ENCODE results near the gene SUSD6.

SUSD6 gene

GRCh38 chr14:69611172-69612013, at the start of gene SUSD6:
TSS of gene SUSD6 (plus strand) at chr14:69611596. CDS start at chr14:69658593, 46,997 bp downstream.
- peak; percentile 95 for DNase-seq

DNA sequence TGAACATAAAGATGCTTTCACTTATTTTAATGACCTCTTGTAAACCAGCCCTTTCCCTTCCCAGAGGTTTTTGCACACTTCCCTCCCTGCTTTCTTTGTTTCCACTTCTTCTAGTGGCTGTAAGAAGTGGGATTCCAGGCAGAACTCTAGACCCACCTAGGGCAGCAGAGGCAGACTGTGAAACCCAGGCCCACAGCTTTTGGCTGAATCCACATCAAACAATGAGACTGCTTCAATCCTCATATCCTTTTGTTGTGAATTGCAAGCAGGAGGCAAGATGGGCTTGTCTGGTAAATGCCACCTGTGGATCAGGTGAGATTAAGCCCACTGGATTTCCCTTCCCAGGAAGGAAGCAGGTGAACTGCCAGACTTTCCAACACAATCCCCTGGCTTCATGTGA, 49.5 kb upstream of the SUSD6 start:
- DNase-seq = no peak

GRCh38 chr14:69567563-69567962, 43.8 kb upstream of the SUSD6 start:
- DNase-seq = no peak

DNA sequence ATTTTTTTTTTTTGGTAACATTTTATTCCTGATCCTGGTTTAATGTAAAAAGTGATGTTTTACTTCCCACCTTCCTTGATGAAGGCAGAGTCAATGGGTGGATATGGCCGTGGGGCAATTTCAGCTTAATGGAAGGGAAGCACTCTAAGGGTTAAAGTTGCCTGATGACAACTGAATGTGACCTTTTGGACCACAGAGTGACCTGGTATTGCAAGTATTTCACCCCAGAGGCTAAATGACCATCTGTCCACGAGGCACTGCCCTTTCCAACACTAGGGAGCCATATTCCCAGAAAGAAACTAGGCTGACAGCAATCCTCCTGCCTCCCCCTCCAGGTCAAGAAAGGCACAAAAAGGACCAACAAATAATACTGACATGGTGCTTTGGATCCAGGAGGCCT, 41.5 kb upstream of the SUSD6 start:
- DNase-seq = no peak

- DNase-seq = no peak
Observed at GRCh38 chr14:69570836-69571330, 40.5 kb upstream of the SUSD6 start.

DNA sequence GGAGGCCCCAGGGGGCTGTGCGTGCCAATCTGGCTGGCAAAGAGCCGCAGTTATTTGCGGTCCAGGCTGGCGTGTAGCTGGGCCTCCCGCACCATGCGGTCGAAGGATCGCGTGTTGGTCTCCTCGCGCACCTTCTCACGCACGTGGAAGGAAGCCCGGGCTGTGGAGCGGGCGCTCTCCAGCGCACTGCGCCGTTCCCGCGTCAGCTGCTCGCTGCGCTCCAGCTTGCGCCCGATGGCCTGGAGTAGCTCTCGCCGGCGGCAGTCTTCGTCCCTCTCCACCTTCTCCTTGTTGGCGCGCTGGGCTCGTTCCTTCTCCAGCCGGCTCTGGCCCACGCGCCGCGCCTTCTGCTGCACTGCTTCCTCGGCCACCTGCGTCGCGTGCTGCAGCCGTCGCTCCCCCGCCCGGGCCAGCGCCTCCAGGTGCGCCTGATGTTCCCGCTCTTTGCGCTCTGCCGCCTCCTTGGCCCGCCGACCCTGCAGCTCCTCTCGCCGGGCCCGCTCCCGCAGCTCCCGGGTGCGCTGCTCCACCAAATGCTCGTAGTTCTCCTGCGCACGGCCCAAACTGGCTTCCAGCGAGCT, 39.9 kb upstream of the SUSD6 start:
- DNase-seq = no peak

- peak; percentile 69 for DNase-seq
Observed at GRCh38 chr14:69572030-69572840, 39.2 kb upstream of the SUSD6 start.

DNA sequence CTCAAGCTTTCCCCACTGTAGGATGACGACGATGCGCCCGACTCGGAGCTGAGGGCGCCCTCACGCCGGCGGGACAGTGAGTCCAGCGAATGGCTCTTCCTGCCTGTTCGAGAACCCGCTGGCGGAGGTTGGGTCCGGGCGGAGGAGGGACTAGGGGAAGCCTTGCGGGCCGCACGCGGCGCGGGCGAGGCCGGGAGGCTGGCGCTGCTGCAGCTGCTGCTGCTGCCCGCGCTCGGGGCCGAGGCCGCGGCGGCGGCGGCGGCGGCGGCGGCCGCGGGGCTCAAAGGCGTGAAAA, 38.6 kb upstream of the SUSD6 start:
- DNase-seq = no peak

- no peak for DNase-seq
Observed at GRCh38 chr14:69573205-69573830, 38.1 kb upstream of the SUSD6 start.

- DNase-seq = no peak
Observed at GRCh38 chr14:69573831-69574262, 37.5 kb upstream of the SUSD6 start.

DNA sequence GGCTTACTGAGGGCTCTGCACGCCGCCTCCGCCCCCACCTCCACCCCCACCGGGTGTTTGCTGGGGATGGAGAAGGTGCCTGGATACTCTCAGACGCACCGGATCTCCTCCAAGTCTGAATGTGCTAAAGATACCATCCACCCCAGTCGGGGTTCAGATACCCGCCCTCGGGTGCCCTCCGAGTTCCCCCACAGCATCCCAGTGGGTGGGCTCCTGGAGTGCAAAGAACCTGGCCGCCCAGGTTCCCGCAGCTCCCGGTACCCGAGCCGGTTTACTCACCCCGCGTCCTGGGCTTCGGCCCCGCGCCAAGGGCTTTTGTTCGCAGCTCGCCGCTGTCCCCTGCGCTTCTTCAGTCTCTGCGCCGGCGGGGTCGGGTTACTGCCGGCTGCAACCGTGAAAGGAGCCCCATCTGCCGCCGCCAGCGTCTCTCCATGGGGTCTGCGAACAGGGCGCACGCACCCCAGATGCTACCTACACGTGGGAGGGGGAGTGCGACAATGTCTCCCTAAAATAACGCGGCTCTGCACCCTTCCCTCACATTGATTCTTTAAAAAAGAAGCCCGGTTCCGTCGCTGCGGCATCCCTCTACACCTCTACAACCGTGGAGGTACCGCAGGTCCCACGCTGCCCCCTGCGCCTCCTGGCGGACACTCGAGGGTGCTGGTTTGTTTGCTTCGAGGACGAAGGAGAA, 37.0 kb upstream of the SUSD6 start, which contains the start of gene CCDC177:
CCDC177 (minus strand) TSS at position 609 of the 691 bp plus-strand sequence. CDS start 1,249 bp downstream, outside the sequence.
- DNase-seq = peak; percentile 80

GRCh38 chr14:69574954-69575295, 36.5 kb upstream of the SUSD6 start:
- DNase-seq = no peak

DNA sequence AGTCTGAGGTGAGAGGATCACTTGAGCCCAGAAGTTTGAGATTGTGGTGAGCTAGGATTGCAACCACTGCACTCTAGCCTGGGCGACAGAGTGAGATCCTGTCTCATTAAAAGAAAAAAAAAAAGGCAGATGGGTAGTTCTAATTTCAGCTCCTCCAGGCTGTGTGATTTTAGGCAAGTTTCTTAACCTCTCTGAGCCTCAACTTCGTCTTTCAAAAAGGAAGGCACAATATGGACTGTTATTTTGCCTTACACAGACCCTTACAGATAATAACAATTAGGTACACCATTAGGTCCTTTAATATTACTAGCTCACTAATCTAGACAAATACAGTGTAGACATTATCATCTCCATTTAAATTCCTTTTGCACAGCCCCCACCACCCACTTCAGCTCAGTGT, 31.9 kb upstream of the SUSD6 start:
- DNase-seq = no peak

DNA sequence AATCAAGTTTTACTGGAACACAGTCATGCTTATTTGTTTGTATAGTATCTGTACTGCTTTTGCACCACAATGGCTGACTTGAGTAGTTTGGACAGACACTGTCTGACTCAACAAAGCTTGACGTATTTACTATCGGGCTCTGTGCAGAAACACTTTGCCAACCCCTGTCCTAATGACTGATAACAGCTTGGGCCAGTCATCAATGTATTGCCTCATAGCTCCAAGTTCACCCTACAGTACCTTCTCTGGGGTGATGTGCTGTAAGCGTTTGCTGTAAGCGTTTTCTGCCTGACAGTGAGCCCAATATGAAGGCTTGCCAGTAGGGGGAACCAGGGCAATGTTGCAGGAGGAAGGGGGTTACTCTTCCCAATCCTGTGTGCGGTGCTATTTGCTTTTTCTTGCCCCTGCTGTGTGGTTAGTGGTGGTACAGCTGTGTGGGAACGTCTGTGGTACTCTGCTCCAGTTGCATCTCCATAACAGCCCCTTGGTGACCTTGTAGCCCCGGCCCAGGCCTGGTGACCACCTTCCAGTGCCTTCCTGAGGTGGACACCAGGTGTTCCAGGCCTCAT, 31.3 kb upstream of the SUSD6 start:
- DNase-seq = peak; percentile 85

DNA sequence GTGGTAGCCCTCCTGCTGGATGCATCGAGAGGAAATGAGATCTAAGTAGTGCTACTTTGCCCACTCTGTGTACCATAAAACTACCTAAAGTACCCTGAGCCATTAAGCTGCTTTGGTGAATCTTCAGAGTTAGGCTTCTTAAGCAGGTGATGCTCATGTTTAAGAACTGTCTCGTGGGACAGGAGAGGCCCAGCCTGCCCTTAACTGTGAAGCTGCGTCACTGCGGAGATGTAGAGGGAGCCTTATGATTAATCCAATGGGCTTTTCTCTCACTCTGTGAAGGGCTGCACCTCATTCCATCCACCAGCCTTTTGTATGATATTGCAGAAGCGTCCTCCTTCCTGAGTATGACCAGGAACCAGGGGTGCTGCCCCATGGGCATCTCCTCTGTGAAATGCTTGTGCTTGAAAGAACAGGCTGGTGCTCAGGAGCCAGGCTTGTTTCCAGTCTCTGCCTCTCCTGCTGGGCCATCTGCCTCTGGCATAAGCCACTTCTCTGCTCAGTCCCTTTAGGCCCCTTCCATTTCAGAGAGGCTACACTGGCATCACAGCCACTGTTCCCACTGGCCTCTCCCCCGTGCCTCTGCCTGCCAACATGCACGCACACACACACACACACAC, 30.0 kb upstream of the SUSD6 start:
- DNase-seq = no peak

GRCh38 chr14:69582212-69582611, 29.2 kb upstream of the SUSD6 start:
- no peak for DNase-seq

- no peak for DNase-seq
Observed at GRCh38 chr14:69582829-69583228, 28.6 kb upstream of the SUSD6 start.

DNA sequence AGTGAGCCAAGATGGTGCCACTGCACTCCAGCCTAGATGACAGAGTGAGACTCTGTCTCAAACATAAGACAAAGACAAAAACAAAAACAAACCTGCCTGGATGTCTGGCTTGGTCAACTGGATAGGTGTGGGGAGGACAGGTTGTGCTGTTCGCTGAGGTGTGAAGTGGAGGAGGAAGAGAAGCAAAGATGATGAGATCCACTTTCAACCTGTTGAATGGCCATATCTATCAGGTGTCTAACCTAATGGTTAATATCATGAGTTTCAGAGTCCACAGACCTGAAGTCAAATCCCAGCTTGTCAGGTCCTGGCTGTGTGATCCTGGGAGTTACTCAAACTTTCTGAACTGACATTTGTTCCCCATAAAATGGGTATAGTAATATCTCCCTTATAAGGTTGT, 27.0 kb upstream of the SUSD6 start:
- DNase-seq = no peak

- DNase-seq = no peak
Observed at GRCh38 chr14:69586404-69586803, 25.0 kb upstream of the SUSD6 start.

GRCh38 chr14:69587389-69587788, 24.0 kb upstream of the SUSD6 start:
- no peak for DNase-seq

DNA sequence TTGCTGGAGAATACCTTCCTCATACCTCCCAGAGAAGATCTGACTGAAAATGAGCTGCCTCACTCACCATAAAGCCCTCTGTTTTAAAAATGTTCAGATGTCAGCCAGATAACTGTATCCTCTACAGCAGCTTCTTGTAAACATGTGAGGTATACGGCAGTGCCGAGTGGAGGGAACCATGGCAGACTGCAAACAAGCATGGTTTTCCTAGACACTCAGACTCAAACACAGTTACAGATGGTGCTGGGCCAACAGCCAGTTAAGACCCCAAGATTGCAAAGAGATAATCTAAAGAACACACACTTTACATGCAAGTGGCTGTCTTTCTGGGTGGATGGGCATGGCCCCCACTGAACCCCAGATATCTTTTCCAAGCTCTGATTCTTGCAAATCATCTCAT, 20.1 kb upstream of the SUSD6 start:
- no peak for DNase-seq
